Stimulated activated CD8-positive, alpha-beta memory T cell treated with anti-CD3 and anti-CD28 coated beads, Interleukin-4, amount 100 ng/mL, for 4 hours (primary cell): ENCODE data around the gene SAMD1.

Experiments used
- DNase-seq, 2 donors: peaks; one replicate each; pipeline ENCODE4 v3.0.0-alpha.2; 2020; ENCODE audit warnings: low read depth in 2 of 2, low spot score in 1 of 2

Gene SAMD1

GRCh38 chr19:14090509-14091080 is at the start of gene SAMD1:
Gene SAMD1, minus strand, starts transcription at chr19:14090751.
- DNase-seq, result peak; percentile 69 to 85

- no peak for DNase-seq
Observed at GRCh38 chr19:14139944-14140343, 49.4 kb upstream of the SAMD1 start.

- DNase-seq, result no peak
Observed at GRCh38 chr19:14138576-14139265, 48.2 kb upstream of the SAMD1 start.

GRCh38 chr19:14136509-14137281 is 46.1 kb upstream of the SAMD1 start, which contains the start of gene ASF1B:
Gene ASF1B, minus strand, starts transcription at chr19:14136589. Its CDS starts 133 bp downstream, at chr19:14136456.
- DNase-seq, result peak; percentile 83 to 94

- no peak for DNase-seq
Observed at GRCh38 chr19:14135985-14136508, 45.5 kb upstream of the SAMD1 start.

GRCh38 chr19:14135355-14135754 is 44.8 kb upstream of the SAMD1 start:
- DNase-seq, result no peak

GRCh38 chr19:14127929-14128509 is 37.5 kb upstream of the SAMD1 start:
- DNase-seq, result no peak

GRCh38 chr19:14127176-14127575 is 36.6 kb upstream of the SAMD1 start:
- DNase-seq, result no peak

GRCh38 chr19:14122924-14123323 is 32.4 kb upstream of the SAMD1 start:
- DNase-seq, result no peak

- no peak for DNase-seq
Observed at GRCh38 chr19:14120497-14120780, 29.9 kb upstream of the SAMD1 start.

GRCh38 chr19:14119644-14120496 is 29.3 kb upstream of the SAMD1 start:
- DNase-seq, result no peak

- DNase-seq, result no peak
Observed at GRCh38 chr19:14119146-14119545, 28.6 kb upstream of the SAMD1 start.

GRCh38 chr19:14118165-14119051 is 27.9 kb upstream of the SAMD1 start:
- DNase-seq, result no peak

- peak; percentile 92 to 98 for DNase-seq
Observed at GRCh38 chr19:14117668-14118164, 27.2 kb upstream of the SAMD1 start, which contains the start of gene PRKACA. Gene PRKACA, minus strand, starts transcription at chr19:14117762. Its CDS starts 215 bp downstream, at chr19:14117547.

- DNase-seq, result no peak
Observed at GRCh38 chr19:14116918-14117578, 26.5 kb upstream of the SAMD1 start.

- DNase-seq, result no peak
Observed at GRCh38 chr19:14116525-14116917, 26.0 kb upstream of the SAMD1 start.

GRCh38 chr19:14115756-14116155 is 25.2 kb upstream of the SAMD1 start:
- no peak for DNase-seq

GRCh38 chr19:14114854-14115253 is 24.3 kb upstream of the SAMD1 start:
- no peak for DNase-seq

- no peak for DNase-seq
Observed at GRCh38 chr19:14114439-14114838, 23.9 kb upstream of the SAMD1 start.
